GM12865 (cell line): ENCODE measurements around the gene HMCN1.

Source experiments
- DNase-seq: peaks from one replicate; pipeline ENCODE4 v3.0.0; 2010; ENCODE audit warnings: low read depth
- H3K4me3 ChIP-seq: 2 replicates; pipeline ENCODE4 v1.5.1; 2011; ENCODE audit warnings: mild to moderate bottlenecking, low read depth, low read length, control low read depth
- TF ChIP-seq, protein P1 (sequence below): IDR thresholded peaks from 2 replicates; pipeline ENCODE4 v1.5.1; 2011; ENCODE audit warnings: low read length, control low read depth, low read depth, inconsistent platforms; ENCODE audit not compliant: insufficient read depth; ENCODE audit errors: missing control alignments

HMCN1 gene

DNA sequence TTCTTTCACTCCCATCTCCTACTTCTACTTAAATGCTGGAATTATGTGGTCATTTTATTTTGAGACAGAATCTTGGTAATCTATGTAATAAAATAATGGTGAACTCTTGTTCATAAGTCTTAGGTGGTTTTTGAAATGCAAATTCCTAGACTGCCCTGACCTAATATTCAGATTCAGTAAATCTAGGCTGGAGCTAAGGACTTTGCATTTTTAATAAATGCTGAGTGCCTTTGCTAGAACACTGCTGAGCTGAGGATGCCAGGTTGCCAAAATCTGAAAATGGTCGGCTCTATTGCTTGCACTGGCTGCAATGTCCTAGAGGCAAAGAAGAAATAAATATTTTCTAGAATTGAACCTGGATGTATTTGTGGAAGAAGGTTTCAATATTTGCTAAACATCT, 187.4 kb downstream of the HMCN1 start:
- DNase-seq: no peak
- no peak overlapping the region for H3K4me3 ChIP-seq
- TF ChIP-seq, protein P1, sequence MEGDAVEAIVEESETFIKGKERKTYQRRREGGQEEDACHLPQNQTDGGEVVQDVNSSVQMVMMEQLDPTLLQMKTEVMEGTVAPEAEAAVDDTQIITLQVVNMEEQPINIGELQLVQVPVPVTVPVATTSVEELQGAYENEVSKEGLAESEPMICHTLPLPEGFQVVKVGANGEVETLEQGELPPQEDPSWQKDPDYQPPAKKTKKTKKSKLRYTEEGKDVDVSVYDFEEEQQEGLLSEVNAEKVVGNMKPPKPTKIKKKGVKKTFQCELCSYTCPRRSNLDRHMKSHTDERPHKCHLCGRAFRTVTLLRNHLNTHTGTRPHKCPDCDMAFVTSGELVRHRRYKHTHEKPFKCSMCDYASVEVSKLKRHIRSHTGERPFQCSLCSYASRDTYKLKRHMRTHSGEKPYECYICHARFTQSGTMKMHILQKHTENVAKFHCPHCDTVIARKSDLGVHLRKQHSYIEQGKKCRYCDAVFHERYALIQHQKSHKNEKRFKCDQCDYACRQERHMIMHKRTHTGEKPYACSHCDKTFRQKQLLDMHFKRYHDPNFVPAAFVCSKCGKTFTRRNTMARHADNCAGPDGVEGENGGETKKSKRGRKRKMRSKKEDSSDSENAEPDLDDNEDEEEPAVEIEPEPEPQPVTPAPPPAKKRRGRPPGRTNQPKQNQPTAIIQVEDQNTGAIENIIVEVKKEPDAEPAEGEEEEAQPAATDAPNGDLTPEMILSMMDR: no peak

DNA sequence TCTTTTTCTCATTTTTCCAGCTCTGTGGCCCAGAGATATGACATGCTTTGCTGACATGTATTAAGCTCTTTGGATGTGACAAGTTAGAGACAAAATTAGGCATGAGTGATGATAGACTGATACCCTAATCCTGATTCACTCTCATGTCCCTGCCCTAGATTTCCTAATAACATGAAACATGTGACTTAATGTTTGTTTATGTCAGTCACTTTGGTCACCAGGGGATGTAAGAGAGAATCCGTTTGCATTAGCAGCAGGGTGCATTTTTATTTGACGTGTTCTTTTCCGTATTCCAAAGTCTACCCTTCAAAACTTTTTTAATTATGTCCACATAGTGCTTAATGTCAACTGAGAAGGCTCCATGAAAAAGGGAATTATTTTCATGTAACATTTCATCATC, 192.4 kb downstream of the HMCN1 start:
- TF ChIP-seq, protein P1: no peak
- H3K4me3 ChIP-seq: no peak overlapping the region
- DNase-seq: no peak

DNA sequence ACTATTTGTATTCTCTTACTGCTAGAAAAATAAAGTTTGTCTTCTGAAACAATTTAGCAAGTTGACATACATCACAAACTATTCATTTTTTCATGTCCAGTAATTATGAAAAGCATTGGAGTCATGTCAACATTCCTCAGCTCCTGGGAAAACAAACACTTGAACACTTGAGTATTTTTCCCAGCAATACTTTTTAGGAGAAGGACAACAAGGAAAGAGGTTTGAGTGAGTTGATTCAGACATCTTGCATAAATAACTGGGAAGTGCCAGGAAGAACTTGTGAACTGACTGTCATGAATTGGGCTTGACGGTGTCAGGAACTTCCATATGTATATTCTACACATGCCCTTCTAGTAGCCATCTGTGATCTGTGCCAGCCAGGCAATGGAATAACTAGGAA, 195.6 kb downstream of the HMCN1 start:
- no peak for DNase-seq
- TF ChIP-seq, protein P1: no peak
- H3K4me3 ChIP-seq: no peak overlapping the region

DNA sequence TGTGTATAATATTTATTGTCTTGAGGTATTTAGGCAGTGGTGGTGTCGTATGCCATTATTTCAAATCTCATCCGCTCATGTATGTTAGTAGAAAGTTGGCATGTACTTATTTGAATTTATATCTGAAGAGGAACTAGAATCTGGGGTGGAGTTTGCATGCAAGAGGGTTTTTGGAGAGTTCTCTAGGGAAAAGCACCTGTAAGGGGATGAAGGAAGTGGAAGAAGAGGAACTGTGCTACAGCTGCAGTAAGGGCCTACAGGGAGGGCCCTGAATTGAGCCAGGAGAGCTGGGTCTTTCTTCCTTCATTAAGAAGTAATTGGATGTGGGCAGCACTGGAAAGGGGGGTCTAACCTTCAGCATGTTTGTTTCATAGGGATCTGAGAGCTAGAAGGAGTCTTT, 197.2 kb downstream of the HMCN1 start:
- H3K4me3 ChIP-seq: no peak overlapping the region
- TF ChIP-seq, protein P1: no peak
- DNase-seq: no peak

DNA sequence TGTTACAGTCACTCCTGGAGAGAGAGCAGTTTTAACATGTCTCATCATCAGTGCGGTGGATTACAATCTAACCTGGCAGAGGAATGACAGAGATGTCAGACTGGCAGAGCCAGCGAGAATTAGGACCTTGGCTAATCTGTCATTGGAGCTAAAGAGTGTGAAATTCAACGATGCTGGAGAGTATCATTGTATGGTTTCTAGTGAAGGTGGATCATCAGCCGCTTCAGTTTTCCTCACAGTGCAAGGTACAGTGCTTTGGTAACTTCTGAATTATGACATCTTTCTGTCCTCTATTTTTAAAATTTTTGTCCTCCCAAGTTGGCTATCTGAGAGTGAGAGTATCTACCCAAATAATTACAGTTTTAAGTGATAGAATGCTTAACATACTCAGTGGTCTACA, 199.4 kb downstream of the HMCN1 start:
- DNase-seq: no peak
- H3K4me3 ChIP-seq: no peak overlapping the region
- TF ChIP-seq, protein P1: no peak

DNA sequence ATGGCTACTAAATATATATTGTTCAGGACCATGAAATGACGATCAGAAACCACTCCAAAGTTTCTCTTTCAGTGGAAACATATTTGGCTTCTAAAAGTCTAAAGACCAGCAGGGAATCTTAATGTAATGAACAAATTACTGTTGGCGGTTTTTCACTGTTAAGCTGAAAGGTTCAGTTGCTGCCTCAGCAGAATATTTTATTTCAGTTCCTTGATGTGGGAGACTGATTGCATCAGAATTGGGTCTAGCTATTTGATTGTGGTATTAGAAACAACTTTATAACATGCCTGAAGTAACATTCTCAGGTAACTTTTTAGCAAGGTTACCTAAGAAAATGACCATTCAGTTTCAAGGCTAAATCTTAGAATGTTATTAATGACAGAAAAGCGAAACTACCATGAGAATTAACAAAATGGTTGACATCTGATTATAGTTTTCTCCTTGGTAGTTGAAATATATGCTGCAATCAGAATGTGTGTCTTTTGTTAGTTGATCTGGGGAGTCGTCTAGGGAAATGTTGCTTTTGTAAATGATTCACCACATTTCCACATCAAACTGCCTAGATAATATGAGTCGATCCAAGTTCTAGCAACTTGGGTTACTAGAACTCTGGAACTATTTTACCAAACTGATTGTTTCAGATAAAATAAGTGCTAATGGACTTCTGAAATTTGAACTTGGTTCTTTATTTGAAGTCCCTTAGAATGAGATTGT, 200.4 kb downstream of the HMCN1 start:
- no peak overlapping the region for H3K4me3 ChIP-seq
- TF ChIP-seq, protein P1: no peak
- no peak for DNase-seq

DNA sequence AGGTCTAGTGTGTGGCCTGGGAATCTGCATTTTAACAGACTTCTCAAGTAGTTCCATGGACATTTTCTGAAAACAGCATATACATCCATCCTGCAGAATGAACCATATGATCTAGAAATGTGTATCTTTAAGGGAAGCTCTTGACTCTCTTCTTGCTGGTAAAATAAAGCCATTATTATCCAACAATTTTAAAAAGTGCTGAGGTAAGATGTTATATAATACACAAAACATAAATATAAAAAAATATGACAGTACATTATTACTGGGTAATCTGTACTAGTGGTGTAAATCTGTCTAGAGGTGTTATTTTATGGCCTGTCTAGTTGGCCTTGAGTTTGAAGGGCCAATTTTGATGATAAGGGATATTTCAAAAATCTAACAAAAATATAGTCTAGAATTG, 201.2 kb downstream of the HMCN1 start:
- DNase-seq: no peak
- TF ChIP-seq, protein P1: no peak
- H3K4me3 ChIP-seq: no peak overlapping the region
